ENCODE results near the gene DNAJC9. TPM values are rescaled to one million over a fixed set of nuclear protein-coding genes. Genes with fewer than 3 reads are reported as not detected.

Gene DNAJC9
- total and polyA plus RNA-seq, 4 donors, result 26.4 to 37.9 (median 36.2) TPM

GRCh38 chr10:73220989-73221388 is 26.1 kb downstream of the DNAJC9 start:
- no CpG with 5 or more reads among the region's 1 CpG for WGBS (ENCODE audit: insufficient coverage)
- no peaks in the 10 kb centered on the region for H3K9me3 ChIP-seq (ENCODE audit: control insufficient read depth, insufficient read depth, low read length)
- H3K4me3 ChIP-seq (ENCODE audit: low read depth, low read length), result no peak overlapping the region
- no peaks in the 10 kb centered on the region for H3K27me3 ChIP-seq (ENCODE audit: control insufficient read depth, insufficient read depth, low read length)
- peaks cover 8% of the 10 kb centered on the region for H3K36me3 ChIP-seq (ENCODE audit: control insufficient read depth, insufficient read depth, low read length)
- H3K27ac ChIP-seq (ENCODE audit: low read depth, low read length), result no peak overlapping the region
- no peaks in the 10 kb centered on the region for H3K4me1 ChIP-seq (ENCODE audit: control insufficient read depth, insufficient read depth, low read length)
- no peak for DNase-seq (ENCODE audit: low read depth in 4 of 6, low spot score in 6 of 6)

- H3K27me3 ChIP-seq (ENCODE audit: control insufficient read depth, insufficient read depth, low read length), result no peaks in the 10 kb centered on the region
- no peak for DNase-seq (ENCODE audit: low read depth in 4 of 6, low spot score in 6 of 6)
Measured at GRCh38 chr10:73219384-73219783, 27.7 kb downstream of the DNAJC9 start.

GRCh38 chr10:73218431-73219191 is 28.4 kb downstream of the DNAJC9 start:
- Histone ChIP-seq H3K27me3 (ENCODE audit: control insufficient read depth, insufficient read depth, low read length) (no peaks in the 10 kb centered on the region), H3K4me3 (ENCODE audit: low read depth, low read length) (no peak overlapping the region), H3K27ac (ENCODE audit: low read depth, low read length) (no peak overlapping the region), H3K9me3 (ENCODE audit: control insufficient read depth, insufficient read depth, low read length) (no peaks in the 10 kb centered on the region), H3K36me3 (ENCODE audit: control insufficient read depth, insufficient read depth, low read length) (peaks cover 8% of the 10 kb centered on the region), H3K4me1 (ENCODE audit: control insufficient read depth, insufficient read depth, low read length) (no peaks in the 10 kb centered on the region)
- no peak for DNase-seq (ENCODE audit: low read depth in 4 of 6, low spot score in 6 of 6)
- 94% methylated on average over 2 of the region's 2 CpGs for WGBS (ENCODE audit: insufficient coverage)

More at GRCh38 chr10:73219384-73219783, 27.7 kb downstream of the DNAJC9 start:
- H3K36me3 ChIP-seq (ENCODE audit: control insufficient read depth, insufficient read depth, low read length), result peaks cover 8% of the 10 kb centered on the region
- no peak overlapping the region for H3K27ac ChIP-seq (ENCODE audit: low read depth, low read length)
- no peaks in the 10 kb centered on the region for H3K4me1 ChIP-seq (ENCODE audit: control insufficient read depth, insufficient read depth, low read length)
- H3K4me3 ChIP-seq (ENCODE audit: low read depth, low read length), result no peak overlapping the region
- no peaks in the 10 kb centered on the region for H3K9me3 ChIP-seq (ENCODE audit: control insufficient read depth, insufficient read depth, low read length)

- DNase-seq (ENCODE audit: low read depth in 4 of 6, low spot score in 6 of 6), result no peak
Measured at GRCh38 chr10:73217628-73218027, 29.4 kb downstream of the DNAJC9 start.

GRCh38 chr10:73215749-73216148 is 31.3 kb downstream of the DNAJC9 start:
- Histone ChIP-seq H3K4me1 (ENCODE audit: control insufficient read depth, insufficient read depth, low read length) (no peaks in the 10 kb centered on the region), H3K36me3 (ENCODE audit: control insufficient read depth, insufficient read depth, low read length) (peaks cover 15% of the 10 kb centered on the region), H3K9me3 (ENCODE audit: control insufficient read depth, insufficient read depth, low read length) (no peaks in the 10 kb centered on the region), H3K27ac (ENCODE audit: low read depth, low read length) (no peak overlapping the region), H3K4me3 (ENCODE audit: low read depth, low read length) (no peak overlapping the region), H3K27me3 (ENCODE audit: control insufficient read depth, insufficient read depth, low read length) (no peaks in the 10 kb centered on the region)
- WGBS (ENCODE audit: insufficient coverage), result 83% methylated on average over 1 of the region's 1 CpG
- no peak for DNase-seq (ENCODE audit: low read depth in 4 of 6, low spot score in 6 of 6)

More at GRCh38 chr10:73217628-73218027, 29.4 kb downstream of the DNAJC9 start:
- H3K27me3 ChIP-seq (ENCODE audit: control insufficient read depth, insufficient read depth, low read length), result no peaks in the 10 kb centered on the region
- no CpG with 5 or more reads among the region's 2 CpGs for WGBS (ENCODE audit: insufficient coverage)
- H3K4me3 ChIP-seq (ENCODE audit: low read depth, low read length), result no peak overlapping the region
- H3K9me3 ChIP-seq (ENCODE audit: control insufficient read depth, insufficient read depth, low read length), result no peaks in the 10 kb centered on the region
- H3K36me3 ChIP-seq (ENCODE audit: control insufficient read depth, insufficient read depth, low read length), result peaks cover 11% of the 10 kb centered on the region
- no peak overlapping the region for H3K27ac ChIP-seq (ENCODE audit: low read depth, low read length)
- H3K4me1 ChIP-seq (ENCODE audit: control insufficient read depth, insufficient read depth, low read length), result no peaks in the 10 kb centered on the region

- no CpG with 5 or more reads among the region's 4 CpGs for WGBS (ENCODE audit: insufficient coverage)
- no peak for DNase-seq (ENCODE audit: low read depth in 4 of 6, low spot score in 6 of 6)
- no peaks in the 10 kb centered on the region for H3K27me3 ChIP-seq (ENCODE audit: control insufficient read depth, insufficient read depth, low read length)
- peaks cover 17% of the 10 kb centered on the region for H3K36me3 ChIP-seq (ENCODE audit: control insufficient read depth, insufficient read depth, low read length)
- no peaks in the 10 kb centered on the region for H3K9me3 ChIP-seq (ENCODE audit: control insufficient read depth, insufficient read depth, low read length)
- no peaks in the 10 kb centered on the region for H3K4me1 ChIP-seq (ENCODE audit: control insufficient read depth, insufficient read depth, low read length)
- H3K4me3 ChIP-seq (ENCODE audit: low read depth, low read length), result no peak overlapping the region
- no peak overlapping the region for H3K27ac ChIP-seq (ENCODE audit: low read depth, low read length)
Measured at GRCh38 chr10:73211106-73211811, 35.8 kb downstream of the DNAJC9 start.

GRCh38 chr10:73210395-73211105 is 36.5 kb downstream of the DNAJC9 start:
- H3K4me3 ChIP-seq (ENCODE audit: low read depth, low read length), result no peak overlapping the region
- WGBS (ENCODE audit: insufficient coverage), result 100% methylated on average over 1 of the region's 3 CpGs
- H3K9me3 ChIP-seq (ENCODE audit: control insufficient read depth, insufficient read depth, low read length), result no peaks in the 10 kb centered on the region
- H3K27me3 ChIP-seq (ENCODE audit: control insufficient read depth, insufficient read depth, low read length), result no peaks in the 10 kb centered on the region
- no peak for DNase-seq (ENCODE audit: low read depth in 4 of 6, low spot score in 6 of 6)
- peaks cover 17% of the 10 kb centered on the region for H3K36me3 ChIP-seq (ENCODE audit: control insufficient read depth, insufficient read depth, low read length)
- no peaks in the 10 kb centered on the region for H3K4me1 ChIP-seq (ENCODE audit: control insufficient read depth, insufficient read depth, low read length)
- no peak overlapping the region for H3K27ac ChIP-seq (ENCODE audit: low read depth, low read length)

- 75% methylated on average over 1 of the region's 1 CpG for WGBS (ENCODE audit: insufficient coverage)
- Histone ChIP-seq H3K4me1 (ENCODE audit: control insufficient read depth, insufficient read depth, low read length) (no peaks in the 10 kb centered on the region), H3K27me3 (ENCODE audit: control insufficient read depth, insufficient read depth, low read length) (no peaks in the 10 kb centered on the region), H3K27ac (ENCODE audit: low read depth, low read length) (no peak overlapping the region), H3K36me3 (ENCODE audit: control insufficient read depth, insufficient read depth, low read length) (peaks cover 19% of the 10 kb centered on the region), H3K4me3 (ENCODE audit: low read depth, low read length) (no peak overlapping the region), H3K9me3 (ENCODE audit: control insufficient read depth, insufficient read depth, low read length) (no peaks in the 10 kb centered on the region)
- no peak for DNase-seq (ENCODE audit: low read depth in 4 of 6, low spot score in 6 of 6)
Measured at GRCh38 chr10:73209705-73210104, 37.4 kb downstream of the DNAJC9 start.

- Histone ChIP-seq H3K27ac (ENCODE audit: low read depth, low read length) (no peak overlapping the region), H3K4me1 (ENCODE audit: control insufficient read depth, insufficient read depth, low read length) (no peaks in the 10 kb centered on the region), H3K4me3 (ENCODE audit: low read depth, low read length) (no peak overlapping the region), H3K27me3 (ENCODE audit: control insufficient read depth, insufficient read depth, low read length) (no peaks in the 10 kb centered on the region), H3K9me3 (ENCODE audit: control insufficient read depth, insufficient read depth, low read length) (no peaks in the 10 kb centered on the region), H3K36me3 (ENCODE audit: control insufficient read depth, insufficient read depth, low read length) (peaks cover 18% of the 10 kb centered on the region)
- no peak for DNase-seq (ENCODE audit: low read depth in 4 of 6, low spot score in 6 of 6)
- 92% methylated on average over 1 of the region's 2 CpGs for WGBS (ENCODE audit: insufficient coverage)
Measured at GRCh38 chr10:73207883-73208282, 39.2 kb downstream of the DNAJC9 start.
